Subcutaneous abdominal adipose tissue (tissue), 5 donors: ENCODE results near the gene TNFRSF4.

Experiments
- H3K27ac ChIP-seq: one replicate; pipeline ENCODE4 v1.7.0; 2013; ENCODE audit warnings: low read depth, mild to moderate bottlenecking, inconsistent platforms, low read length, moderate library complexity
- H3K27me3 ChIP-seq, 5 donors: one replicate each; pipeline ENCODE4 v1.7.0; 2013; ENCODE audit warnings: low read length in 5 of 5, inconsistent platforms in 1 of 5; ENCODE audit not compliant: control insufficient read depth in 5 of 5, insufficient read depth in 4 of 5
- H3K36me3 ChIP-seq, 5 donors: one replicate each; pipeline ENCODE4 v1.7.0; 2013; ENCODE audit warnings: low read length in 5 of 5; ENCODE audit not compliant: control insufficient read depth in 5 of 5, insufficient read depth in 5 of 5
- H3K4me1 ChIP-seq, 5 donors: one replicate each; pipeline ENCODE4 v1.7.0; 2013; ENCODE audit warnings: low read length in 5 of 5, mild to moderate bottlenecking in 3 of 5, moderate library complexity in 1 of 5; ENCODE audit not compliant: control insufficient read depth in 5 of 5, insufficient read depth in 5 of 5
- H3K4me3 ChIP-seq, 5 donors: one replicate each; pipeline ENCODE4 v1.7.0; 2013; ENCODE audit warnings: low read length in 5 of 5, low read depth in 1 of 5
- H3K9ac ChIP-seq, 5 donors: one replicate each; pipeline ENCODE4 v1.7.0; 2013; ENCODE audit warnings: low read length in 5 of 5, mild to moderate bottlenecking in 4 of 5, moderate library complexity in 3 of 5
- H3K9me3 ChIP-seq, 5 donors: one replicate each; pipeline ENCODE4 v1.7.0; 2013; ENCODE audit warnings: low read length in 5 of 5; ENCODE audit not compliant: control insufficient read depth in 5 of 5
- donor health status: healthy.
- donor health status: healthy.
- donor health status: healthy.
- donor health status: healthy.
- donor health status: healthy.

Gene TNFRSF4

DNA sequence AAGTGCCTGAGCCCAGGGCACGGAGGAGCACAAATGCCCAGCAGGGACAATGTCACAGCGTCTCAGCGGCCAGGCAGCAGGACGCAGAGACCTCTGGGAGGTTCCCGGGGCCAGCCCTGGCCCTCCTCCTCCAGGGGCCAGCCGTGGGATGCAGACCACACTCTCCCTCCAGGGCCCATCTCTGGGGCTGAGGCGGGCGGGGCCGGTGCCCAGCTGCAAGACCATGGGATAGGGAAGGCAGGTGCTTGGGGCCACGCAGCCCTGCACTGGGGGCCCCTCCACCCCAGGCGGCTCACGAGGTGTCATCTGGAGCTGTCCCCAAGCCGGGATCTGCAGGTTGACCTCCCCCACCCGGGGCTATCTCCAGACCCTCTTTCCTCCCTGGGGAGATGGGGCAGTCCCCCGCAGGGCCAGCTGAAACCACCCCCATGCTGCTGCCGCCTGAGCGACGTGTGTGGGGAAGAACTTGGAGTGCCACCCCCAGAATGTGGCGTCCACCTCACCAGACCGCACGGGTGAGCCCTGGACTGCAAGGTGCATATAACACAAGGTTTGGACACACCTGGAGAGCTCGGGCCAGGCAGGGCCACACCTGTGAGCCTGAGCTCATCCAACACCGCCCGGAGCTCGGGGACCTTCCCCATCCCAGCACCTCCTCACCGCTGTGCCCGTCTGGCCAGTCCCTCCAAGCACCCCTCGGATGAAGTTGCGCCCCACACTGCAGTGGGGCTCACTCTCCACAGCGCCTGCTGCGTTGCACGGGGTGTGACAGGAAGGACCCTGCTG lies 44.3 kb downstream of the TNFRSF4 start:
- peaks cover 0 to 27% (median 10%) of the 10 kb centered on the region in 5 donors for H3K4me1 ChIP-seq
- peaks cover 35 to 65% (median 55%) of the 10 kb centered on the region in 5 donors for H3K27me3 ChIP-seq
- no peak overlapping the region for H3K9ac ChIP-seq
- H3K4me3 ChIP-seq, result no peak overlapping the region
- no peaks in the 10 kb centered on the region for H3K9me3 ChIP-seq
- no peak overlapping the region for H3K27ac ChIP-seq
- no peaks in the 10 kb centered on the region for H3K36me3 ChIP-seq

DNA sequence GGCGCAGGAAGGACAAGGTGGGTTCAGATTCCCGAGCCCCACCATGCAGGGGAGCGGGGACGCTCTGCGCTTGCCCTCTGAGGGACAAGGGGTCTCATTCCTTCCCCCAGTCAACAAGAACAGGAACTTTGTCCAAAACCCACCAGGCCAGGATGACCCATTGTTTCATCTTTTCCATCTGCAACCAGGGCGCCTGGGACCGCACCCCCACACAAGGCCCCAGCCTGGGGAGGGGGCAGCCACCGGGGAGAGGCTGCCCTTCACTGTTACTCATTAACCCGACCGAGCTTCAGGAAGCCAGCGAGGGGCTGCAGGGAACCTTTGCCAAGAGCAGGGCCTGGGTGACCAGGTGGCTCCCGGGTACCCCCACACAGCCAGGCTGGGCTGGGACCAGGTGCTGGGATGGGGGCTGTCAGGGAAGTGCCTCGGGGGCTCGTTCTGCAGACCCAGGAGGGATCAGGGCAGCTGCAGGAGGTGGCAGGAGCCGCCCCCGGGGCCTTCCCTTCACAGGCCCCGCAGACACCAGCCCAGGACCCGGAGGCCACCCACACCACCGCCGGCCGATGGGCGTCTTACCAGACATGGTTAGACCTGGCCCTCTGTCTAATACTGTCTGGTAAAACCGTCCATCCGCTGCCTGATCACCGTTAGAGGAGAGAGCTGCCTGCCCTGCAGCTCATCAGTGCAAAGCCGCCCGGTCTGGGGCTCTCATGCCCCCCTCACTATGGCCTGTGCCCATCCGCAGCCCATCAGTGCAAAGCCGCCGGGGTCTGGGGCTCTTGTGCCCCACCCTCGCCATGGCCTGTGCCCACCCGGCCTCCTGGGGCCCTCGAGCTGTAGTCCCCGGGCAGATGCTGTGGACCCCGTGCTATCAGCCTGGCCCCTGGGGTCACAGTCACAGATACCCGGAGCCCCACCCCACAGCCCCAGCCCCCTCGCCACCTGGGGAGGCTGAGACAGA lies 45.2 kb downstream of the TNFRSF4 start:
- Histone ChIP-seq H3K27me3 (peaks cover 38 to 62% (median 56%) of the 10 kb centered on the region in 5 donors), H3K27ac (no peak overlapping the region), H3K4me3 (no peak overlapping the region), H3K36me3 (no peaks in the 10 kb centered on the region), H3K9me3 (no peaks in the 10 kb centered on the region), H3K9ac (no peak overlapping the region), H3K4me1 (peaks cover 0 to 27% (median 10%) of the 10 kb centered on the region in 5 donors)

DNA sequence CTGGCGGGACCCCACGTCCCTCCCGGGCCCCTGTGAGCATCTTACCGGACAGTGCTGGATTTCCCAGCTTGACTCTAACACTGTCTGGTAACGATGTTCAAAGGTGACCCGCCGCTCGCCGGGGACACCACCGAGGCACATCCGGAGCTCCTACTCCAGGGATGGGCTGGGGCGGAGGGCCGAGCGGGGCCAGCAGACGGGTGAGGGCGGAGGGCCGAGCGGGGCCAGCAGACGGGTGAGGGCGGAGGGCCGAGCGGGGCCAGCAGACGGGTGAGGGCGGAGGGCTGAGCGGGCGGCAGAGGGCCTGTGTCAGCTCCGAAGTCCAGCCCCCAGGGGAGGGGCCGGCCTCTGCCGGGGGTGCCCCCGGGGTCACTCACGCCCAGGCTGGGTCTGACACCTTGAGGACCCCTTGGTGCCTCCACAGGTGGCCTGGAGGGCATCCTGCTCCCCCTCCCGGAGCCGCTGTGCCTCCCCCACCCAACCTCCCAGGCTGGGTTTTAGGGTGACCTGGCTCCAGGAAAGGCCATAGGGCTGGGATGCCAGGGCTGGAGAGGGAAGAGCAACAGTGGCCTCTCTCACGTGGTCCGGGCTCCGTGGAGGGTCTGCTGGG lies 46.0 kb downstream of the TNFRSF4 start:
- Histone ChIP-seq H3K27ac (no peak overlapping the region), H3K9me3 (no peaks in the 10 kb centered on the region), H3K27me3 (peaks cover 31 to 60% (median 53%) of the 10 kb centered on the region in 5 donors), H3K4me1 (peaks cover 0 to 27% (median 10%) of the 10 kb centered on the region in 5 donors), H3K9ac (no peak overlapping the region), H3K4me3 (no peak overlapping the region), H3K36me3 (no peaks in the 10 kb centered on the region)

DNA sequence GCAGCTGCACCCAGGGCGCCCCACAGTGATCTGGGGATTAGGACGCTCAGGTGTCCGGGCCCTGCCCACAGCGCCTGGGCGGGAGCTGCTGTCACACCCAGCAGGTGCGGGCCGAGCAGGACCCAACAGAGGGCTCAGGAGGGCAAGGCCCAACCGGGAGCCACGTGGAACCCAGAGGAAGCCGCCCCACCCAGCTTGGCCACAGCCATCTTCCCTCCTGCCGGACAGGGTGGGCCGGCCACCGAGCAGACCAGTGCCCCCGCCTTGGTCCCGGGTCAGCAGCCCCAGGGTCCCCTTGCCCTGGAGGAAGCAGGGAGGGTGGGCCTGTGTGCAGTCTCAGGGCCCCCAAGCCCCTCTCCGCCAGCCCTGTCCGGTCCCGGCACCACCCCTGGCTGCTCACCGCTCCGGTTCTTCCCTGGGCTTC lies 46.5 kb downstream of the TNFRSF4 start:
- no peak overlapping the region for H3K4me3 ChIP-seq

DNA sequence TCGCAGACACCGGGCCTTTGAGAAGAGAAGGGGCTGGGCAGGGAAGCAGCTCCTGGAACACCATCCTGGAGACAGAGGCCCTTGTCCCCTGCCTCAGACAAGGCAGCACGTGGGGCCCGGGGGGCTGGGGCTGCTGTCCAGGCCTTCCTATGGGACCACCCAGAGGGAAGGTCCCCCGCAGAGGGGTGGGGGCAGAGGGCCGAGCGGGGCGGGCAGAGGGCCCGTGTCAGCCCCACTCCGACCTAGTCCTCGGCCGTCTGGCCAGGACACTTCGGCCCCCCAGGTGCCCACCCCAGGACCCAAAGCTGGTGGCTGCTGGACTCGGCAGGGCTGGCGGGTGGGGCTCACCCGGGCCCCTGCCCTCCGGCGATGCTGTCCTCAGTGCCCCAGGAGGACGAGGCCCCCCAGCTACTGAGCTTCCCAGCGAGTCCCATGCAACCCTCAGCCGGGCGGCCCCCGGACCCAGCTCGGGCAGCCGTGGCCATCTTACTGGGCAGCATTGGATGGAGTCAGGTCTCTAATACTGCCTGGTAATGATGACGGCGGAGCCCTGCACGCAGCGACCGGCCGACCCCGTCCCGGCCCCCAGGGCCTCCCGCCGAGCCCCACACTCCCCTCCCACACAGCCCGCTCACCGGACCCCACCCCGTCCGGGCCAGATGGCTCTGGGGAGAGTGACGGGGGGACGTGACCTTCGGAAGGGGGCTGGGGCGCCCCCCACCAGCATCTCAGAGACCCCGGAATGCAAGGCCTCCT lies 47.1 kb downstream of the TNFRSF4 start:
- peaks cover 31 to 61% (median 51%) of the 10 kb centered on the region in 5 donors for H3K27me3 ChIP-seq
- H3K9ac ChIP-seq, result no peak overlapping the region
- H3K27ac ChIP-seq, result no peak overlapping the region
- H3K4me3 ChIP-seq, result no peak overlapping the region
- H3K4me1 ChIP-seq, result peaks cover 0 to 30% (median 10%) of the 10 kb centered on the region in 5 donors
- no peaks in the 10 kb centered on the region for H3K9me3 ChIP-seq
- no peaks in the 10 kb centered on the region for H3K36me3 ChIP-seq

More for the DNA sequence above, 46.5 kb downstream of the TNFRSF4 start:
- Histone ChIP-seq H3K27me3 (peaks cover 31 to 63% (median 52%) of the 10 kb centered on the region in 5 donors), H3K27ac (no peak overlapping the region), H3K4me1 (peaks cover 0 to 27% (median 10%) of the 10 kb centered on the region in 5 donors), H3K9ac (no peak overlapping the region), H3K9me3 (no peaks in the 10 kb centered on the region), H3K36me3 (no peaks in the 10 kb centered on the region)

DNA sequence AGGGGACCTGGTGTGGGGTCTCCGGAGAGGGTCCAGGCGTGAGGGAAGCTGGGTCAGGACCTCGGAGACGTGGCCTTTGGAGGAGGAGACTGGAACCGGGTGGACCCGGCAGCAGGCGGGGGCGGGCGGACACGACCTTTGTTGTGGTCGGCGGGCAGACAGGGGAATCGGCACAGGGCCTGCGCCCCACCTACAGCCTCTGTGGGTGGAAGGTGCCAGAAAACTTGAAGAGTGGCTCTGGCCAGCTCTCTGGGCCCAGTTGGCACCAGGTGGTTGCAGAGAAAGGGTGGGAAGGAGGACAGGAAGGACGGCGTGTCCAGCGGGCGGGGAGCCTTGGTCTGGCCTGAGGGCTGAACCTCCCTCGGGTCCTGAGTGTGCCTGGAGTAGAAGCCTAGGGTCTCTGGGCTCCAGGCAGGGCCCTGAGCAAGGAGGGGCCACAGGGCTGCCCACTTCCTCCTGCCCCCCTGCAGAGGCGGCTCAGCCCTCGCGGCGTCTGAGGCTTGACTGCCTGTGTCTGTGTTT lies 48.0 kb downstream of the TNFRSF4 start:
- no peaks in the 10 kb centered on the region for H3K9me3 ChIP-seq
- peaks cover 0 to 36% (median 10%) of the 10 kb centered on the region in 5 donors for H3K4me1 ChIP-seq
- no peak overlapping the region for H3K9ac ChIP-seq
- peaks cover 31 to 60% (median 44%) of the 10 kb centered on the region in 5 donors for H3K27me3 ChIP-seq
- H3K27ac ChIP-seq, result no peak overlapping the region
- no peaks in the 10 kb centered on the region for H3K36me3 ChIP-seq
- H3K4me3 ChIP-seq, result no peak overlapping the region

DNA sequence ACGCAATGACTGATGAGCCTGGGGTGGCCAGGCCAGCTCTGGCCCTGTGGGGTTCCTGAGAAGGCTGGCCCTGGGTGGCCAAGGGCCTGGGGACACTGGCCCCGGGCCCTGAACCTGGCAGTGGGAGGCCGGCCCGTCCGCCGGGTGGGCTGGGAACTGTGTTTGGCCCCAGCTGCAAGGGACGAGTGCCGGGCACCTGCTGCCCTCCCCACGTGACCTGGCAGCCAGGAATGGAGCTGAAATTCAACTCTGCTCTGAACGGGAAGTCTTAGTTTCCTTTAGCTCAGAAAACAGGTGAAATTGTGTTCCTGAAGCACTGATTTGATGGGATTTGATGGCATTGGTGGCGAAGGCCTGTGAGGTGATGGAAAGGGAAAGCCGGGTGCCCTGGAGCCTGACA lies 48.5 kb downstream of the TNFRSF4 start:
- Histone ChIP-seq H3K9me3 (no peaks in the 10 kb centered on the region), H3K4me3 (no peak overlapping the region), H3K4me1 (peaks cover 0 to 36% (median 10%) of the 10 kb centered on the region in 5 donors), H3K27me3 (peaks cover 27 to 58% (median 39%) of the 10 kb centered on the region in 5 donors), H3K9ac (no peak overlapping the region), H3K27ac (no peak overlapping the region), H3K36me3 (no peaks in the 10 kb centered on the region)

DNA sequence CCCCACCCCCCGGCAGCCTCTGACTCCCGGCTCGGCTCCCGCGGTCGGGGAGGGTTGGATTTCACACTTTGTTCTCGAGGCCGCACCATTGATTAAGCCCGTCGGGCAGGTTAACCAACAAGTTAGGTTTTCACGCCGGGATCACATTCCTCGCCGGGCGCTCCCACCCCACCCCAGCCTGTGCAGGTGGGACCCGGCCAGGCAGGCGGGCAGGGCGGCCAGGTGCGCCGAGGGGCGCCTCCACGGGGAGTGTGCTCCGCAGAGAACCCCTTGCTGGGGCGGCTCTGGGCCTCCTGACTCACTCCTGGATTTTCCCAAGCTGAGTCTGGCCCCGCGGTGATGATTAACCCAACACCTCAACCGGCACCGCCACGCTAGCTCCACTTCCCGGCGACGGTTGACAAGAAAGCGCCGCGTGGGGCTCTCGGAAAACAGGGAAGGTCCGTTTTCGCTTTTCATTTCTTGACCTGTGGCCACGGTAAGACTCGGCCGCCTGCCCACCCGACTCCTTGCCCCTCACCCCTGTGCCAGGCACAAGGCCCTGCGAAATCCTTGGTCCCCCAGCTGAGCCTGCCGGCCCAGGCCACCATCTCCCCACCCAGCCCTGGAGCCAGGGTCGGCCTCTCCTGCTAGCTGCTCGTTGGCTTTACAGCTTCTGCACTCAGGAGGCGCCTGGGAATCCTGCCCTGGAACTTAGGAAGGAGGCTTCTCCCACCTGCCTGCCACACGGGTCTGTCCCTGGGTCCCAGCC lies 49.1 kb downstream of the TNFRSF4 start:
- Histone ChIP-seq H3K27ac (no peak overlapping the region), H3K27me3 (peaks cover 25 to 54% (median 33%) of the 10 kb centered on the region in 5 donors), H3K9ac (no peak overlapping the region)

More for the DNA sequence above, 49.1 kb downstream of the TNFRSF4 start:
- Histone ChIP-seq H3K36me3 (no peaks in the 10 kb centered on the region), H3K9me3 (no peaks in the 10 kb centered on the region), H3K4me3 (no peak overlapping the region), H3K4me1 (peaks cover 0 to 36% (median 10%) of the 10 kb centered on the region in 5 donors)
